Osteoblast (primary cell): ENCODE data around the gene PMFBP1. TPM values are rescaled to one million over a fixed set of nuclear protein-coding genes. Genes with fewer than 3 reads are reported as not detected.

Experiments used
- DNase-seq: peaks from one replicate; pipeline ENCODE4 v3.0.0; 2011; ENCODE audit warnings: low spot score, mixed read lengths; ENCODE audit not compliant: insufficient read length; ENCODE audit errors: missing footprints
- H2AFZ ChIP-seq: 2 replicates; pipeline ENCODE4 v1.6.0; 2011; ENCODE audit warnings: mild to moderate bottlenecking, low read length
- H3K27ac ChIP-seq: 2 replicates; pipeline ENCODE4 v1.5.1; 2011; ENCODE audit warnings: mild to moderate bottlenecking, low read depth, low read length, moderate library complexity
- H3K27me3 ChIP-seq: 2 replicates; pipeline ENCODE4 v1.6.0; 2012; ENCODE audit warnings: mild to moderate bottlenecking, control low read depth, inconsistent platforms, low read length, moderate library complexity; ENCODE audit not compliant: insufficient read depth
- H3K36me3 ChIP-seq: 2 replicates; pipeline ENCODE4 v1.5.1; 2011; ENCODE audit warnings: mild to moderate bottlenecking, low read length, control low read depth, moderate library complexity; ENCODE audit not compliant: insufficient read depth
- H3K4me1 ChIP-seq: 2 replicates; pipeline ENCODE4 v1.5.1; 2011; ENCODE audit warnings: mild to moderate bottlenecking, low read length, control low read depth, moderate library complexity; ENCODE audit not compliant: insufficient read depth
- H3K4me2 ChIP-seq: 2 replicates; pipeline ENCODE4 v1.6.0; 2011; ENCODE audit warnings: mild to moderate bottlenecking, low read length; ENCODE audit not compliant: insufficient read depth
- H3K4me3 ChIP-seq: fragments of 200-600 bp; sonication (generic); 3 replicates; pipeline ENCODE4 v1.5.1; 2012; ENCODE audit warnings: mild to moderate bottlenecking, low read length, inconsistent platforms; ENCODE audit not compliant: insufficient read depth
- H3K79me2 ChIP-seq: 2 replicates; pipeline ENCODE4 v1.6.0; 2012; ENCODE audit warnings: mild to moderate bottlenecking, low read length, control low read depth, inconsistent platforms; ENCODE audit not compliant: insufficient read depth
- H3K9me3 ChIP-seq: 2 replicates; pipeline ENCODE4 v1.5.1; 2011; ENCODE audit warnings: low read depth, low read length, control low read depth
- H4K20me1 ChIP-seq: 2 replicates; pipeline ENCODE4 v1.6.0; 2012; ENCODE audit warnings: mild to moderate bottlenecking, low read length, control low read depth; ENCODE audit not compliant: insufficient read depth
- CTCF ChIP-seq: IDR thresholded peaks from 2 replicates; pipeline ENCODE4 v1.5.1; 2011; ENCODE audit warnings: mild to moderate bottlenecking, low read depth, low read length, moderate library complexity; ENCODE audit errors: extremely low read depth
- total RNA-seq: library from RNA; depleted of rRNA; stranded (reverse); fragments of >200 nt; gene quantifications from 2 replicates; pipeline ENCODE4 v1.2.3, GENCODE V29; 2012

PMFBP1 gene
- total RNA-seq, 1 donor = under 0.01 TPM

- Histone ChIP-seq H4K20me1 (no peaks in the 10 kb centered on the region), H3K36me3 (no peaks in the 10 kb centered on the region), H3K79me2 (no peaks in the 10 kb centered on the region), H3K4me1 (peaks cover 9% of the 10 kb centered on the region), H3K27me3 (no peaks in the 10 kb centered on the region), H3K9me3 (no peaks in the 10 kb centered on the region), H2AFZ (peak overlapping the region; percentile 31), H3K4me2 (peak overlapping the region; percentile 22), H3K4me3 (no peak overlapping the region), H3K27ac (no peak overlapping the region)
- peak; percentile 76 for DNase-seq
- TF ChIP-seq CTCF = no peak
Observed at GRCh38 chr16:72198021-72198711, 26.2 kb upstream of the PMFBP1 start.

GRCh38 chr16:72197545-72197944 lies 25.6 kb upstream of the PMFBP1 start:
- Histone ChIP-seq H3K9me3 (no peaks in the 10 kb centered on the region), H3K27me3 (no peaks in the 10 kb centered on the region), H3K36me3 (no peaks in the 10 kb centered on the region), H3K4me3 (no peak overlapping the region), H4K20me1 (no peaks in the 10 kb centered on the region), H3K27ac (no peak overlapping the region), H2AFZ (peak overlapping the region; percentile 31), H3K79me2 (no peaks in the 10 kb centered on the region), H3K4me2 (peak overlapping the region; percentile 22), H3K4me1 (peaks cover 8% of the 10 kb centered on the region)
- no peak for DNase-seq
- no peak for TF ChIP-seq CTCF

GRCh38 chr16:72195609-72196008 lies 23.7 kb upstream of the PMFBP1 start:
- H3K9me3 ChIP-seq = no peaks in the 10 kb centered on the region
- H3K4me2 ChIP-seq = no peak overlapping the region
- H3K27me3 ChIP-seq = no peaks in the 10 kb centered on the region
- H3K4me3 ChIP-seq = no peak overlapping the region
- no peaks in the 10 kb centered on the region for H3K79me2 ChIP-seq
- H4K20me1 ChIP-seq = no peaks in the 10 kb centered on the region
- no peak overlapping the region for H2AFZ ChIP-seq
- no peak for TF ChIP-seq CTCF
- no peak overlapping the region for H3K27ac ChIP-seq
- H3K36me3 ChIP-seq = no peaks in the 10 kb centered on the region
- H3K4me1 ChIP-seq = peaks cover 13% of the 10 kb centered on the region
- DNase-seq = no peak

- Histone ChIP-seq H3K27ac (no peak overlapping the region), H3K4me1 (peaks cover 13% of the 10 kb centered on the region), H3K79me2 (no peaks in the 10 kb centered on the region), H3K27me3 (no peaks in the 10 kb centered on the region), H3K4me3 (no peak overlapping the region), H3K36me3 (no peaks in the 10 kb centered on the region), H3K9me3 (peaks cover 4% of the 10 kb centered on the region), H2AFZ (no peak overlapping the region), H3K4me2 (no peak overlapping the region), H4K20me1 (no peaks in the 10 kb centered on the region)
- no peak for TF ChIP-seq CTCF
- DNase-seq = peak; percentile 78
Observed at GRCh38 chr16:72191551-72191950, 19.6 kb upstream of the PMFBP1 start.
